Measurements from ENCODE around the gene MTG1. TPM values are rescaled to one million over a fixed set of nuclear protein-coding genes. Genes with fewer than 3 reads are reported as not detected.
A peak's percentile ranks its signal among the peaks of the same experiment; 100 is the strongest.

The MTG1 gene
- total and polyA plus RNA-seq, 10 of the 15 experiments (the other 5 are each of a cell fraction or from before 2014, with no cell fraction given), result 6.2 to 104 (median 62.5) TPM

DNA sequence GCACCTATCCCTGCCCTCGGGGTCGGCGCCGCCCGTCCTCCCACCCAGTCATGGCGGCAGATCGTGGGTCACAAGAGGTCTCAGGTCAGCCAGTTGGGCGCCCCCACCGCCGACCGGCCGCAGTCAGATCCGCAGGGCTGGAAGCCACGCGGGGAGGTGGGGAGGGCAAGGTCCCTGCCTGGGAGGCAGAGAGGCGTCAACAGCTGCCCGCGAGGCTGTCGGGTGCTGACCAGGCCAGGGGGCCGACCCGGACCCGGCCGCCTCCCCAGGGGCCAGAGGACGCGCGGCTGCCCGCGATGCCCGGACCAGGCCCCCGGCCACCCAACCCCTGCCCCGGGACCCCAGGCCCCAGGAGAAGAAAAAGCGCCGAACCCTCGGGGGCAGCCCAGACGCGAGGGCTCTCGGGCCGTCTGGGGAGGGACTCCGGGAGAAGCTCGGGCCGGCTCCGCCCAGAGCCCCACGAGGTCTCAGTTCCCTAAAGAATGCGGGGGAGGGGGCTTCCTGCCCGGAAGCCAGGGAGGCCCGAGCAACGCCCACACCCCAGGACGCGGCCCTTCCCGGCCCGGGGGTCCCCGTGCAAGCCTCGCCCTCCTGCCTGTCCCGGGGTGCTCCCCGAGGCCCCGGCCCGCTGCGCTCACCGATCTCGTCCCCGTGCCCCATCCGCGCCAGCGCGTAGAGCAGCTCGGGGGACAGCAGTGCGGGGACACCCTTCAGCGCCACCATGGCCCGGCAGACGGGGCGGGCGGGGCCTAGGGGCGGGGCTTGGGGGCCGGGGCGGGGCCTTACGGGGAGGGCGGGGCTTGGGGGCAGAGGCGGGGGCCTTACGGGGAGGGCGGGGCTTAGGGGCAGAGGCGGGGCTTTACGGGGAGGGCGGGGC, 36.4 kb upstream of the MTG1 start, which contains the start of gene FUOM (continued):
- TF ChIP-seq, protein P1, sequence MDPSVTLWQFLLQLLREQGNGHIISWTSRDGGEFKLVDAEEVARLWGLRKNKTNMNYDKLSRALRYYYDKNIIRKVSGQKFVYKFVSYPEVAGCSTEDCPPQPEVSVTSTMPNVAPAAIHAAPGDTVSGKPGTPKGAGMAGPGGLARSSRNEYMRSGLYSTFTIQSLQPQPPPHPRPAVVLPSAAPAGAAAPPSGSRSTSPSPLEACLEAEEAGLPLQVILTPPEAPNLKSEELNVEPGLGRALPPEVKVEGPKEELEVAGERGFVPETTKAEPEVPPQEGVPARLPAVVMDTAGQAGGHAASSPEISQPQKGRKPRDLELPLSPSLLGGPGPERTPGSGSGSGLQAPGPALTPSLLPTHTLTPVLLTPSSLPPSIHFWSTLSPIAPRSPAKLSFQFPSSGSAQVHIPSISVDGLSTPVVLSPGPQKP (IDR thresholded peaks at IDR 0.05; ENCODE audit: low read depth, low read length), result peak; percentile 49; the same call in 1 of the 2 replicates
- TF ChIP-seq, protein P2, sequence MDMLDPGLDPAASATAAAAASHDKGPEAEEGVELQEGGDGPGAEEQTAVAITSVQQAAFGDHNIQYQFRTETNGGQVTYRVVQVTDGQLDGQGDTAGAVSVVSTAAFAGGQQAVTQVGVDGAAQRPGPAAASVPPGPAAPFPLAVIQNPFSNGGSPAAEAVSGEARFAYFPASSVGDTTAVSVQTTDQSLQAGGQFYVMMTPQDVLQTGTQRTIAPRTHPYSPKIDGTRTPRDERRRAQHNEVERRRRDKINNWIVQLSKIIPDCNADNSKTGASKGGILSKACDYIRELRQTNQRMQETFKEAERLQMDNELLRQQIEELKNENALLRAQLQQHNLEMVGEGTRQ (IDR thresholded peaks at IDR 0.05; ENCODE audit: borderline replicate concordance, low read depth, low read length), result no peak
- no peak for TF ChIP-seq RBBP5 (conservative IDR thresholded peaks at IDR 0.05)
- 0 out of 2 replicates have a peak, but pooled peaks have one; percentile 31 for TF ChIP-seq MEF2A (IDR thresholded peaks at IDR 0.05; ENCODE audit: insufficient read depth, low read depth, low read length)
- TF ChIP-seq FOS (IDR thresholded peaks at IDR 0.05; ENCODE audit: borderline replicate concordance, extremely low read depth, insufficient read length), result no peak
- TF ChIP-seq ZSCAN29 (IDR thresholded peaks at IDR 0.05), result no peak
- TF ChIP-seq JUND (IDR thresholded peaks at IDR 0.05; ENCODE audit: low read depth, low read length), result no peak
- TF ChIP-seq RAD51 (IDR thresholded peaks at IDR 0.05), result no peak
- no peak for TF ChIP-seq RCOR1 (conservative IDR thresholded peaks at IDR 0.05; ENCODE audit: low read depth, low read length)
- TF ChIP-seq MTA2 (IDR thresholded peaks at IDR 0.05; ENCODE audit: low read depth), result no peak
- no peak for TF ChIP-seq KAT2A (conservative IDR thresholded peaks at IDR 0.05; ENCODE audit: control insufficient read depth, low read depth, low read length)
- no peak for TF ChIP-seq POLR2AphosphoS2 (IDR thresholded peaks at IDR 0.05; ENCODE audit: low read depth, low read length)
- TF ChIP-seq, protein P3, sequence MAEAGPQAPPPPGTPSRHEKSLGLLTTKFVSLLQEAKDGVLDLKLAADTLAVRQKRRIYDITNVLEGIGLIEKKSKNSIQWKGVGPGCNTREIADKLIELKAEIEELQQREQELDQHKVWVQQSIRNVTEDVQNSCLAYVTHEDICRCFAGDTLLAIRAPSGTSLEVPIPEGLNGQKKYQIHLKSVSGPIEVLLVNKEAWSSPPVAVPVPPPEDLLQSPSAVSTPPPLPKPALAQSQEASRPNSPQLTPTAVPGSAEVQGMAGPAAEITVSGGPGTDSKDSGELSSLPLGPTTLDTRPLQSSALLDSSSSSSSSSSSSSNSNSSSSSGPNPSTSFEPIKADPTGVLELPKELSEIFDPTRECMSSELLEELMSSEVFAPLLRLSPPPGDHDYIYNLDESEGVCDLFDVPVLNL (IDR thresholded peaks at IDR 0.05; ENCODE audit: low read depth, low read length), result no peak
- TF ChIP-seq BCL11A (IDR thresholded peaks at IDR 0.05; ENCODE audit: low read depth, low read length), result no peak
- no peak for TF ChIP-seq NRF1 (conservative IDR thresholded peaks at IDR 0.05; ENCODE audit: low read depth, low read length)
- TF ChIP-seq ZNF384 (IDR thresholded peaks at IDR 0.05; ENCODE audit: borderline replicate concordance, low read depth, low read length), result no peak
- peak; percentile 74 for TF ChIP-seq SPI1 (IDR thresholded peaks at IDR 0.05; ENCODE audit: borderline replicate concordance, insufficient read depth, low read depth, low read length)
- TF ChIP-seq PML (IDR thresholded peaks at IDR 0.05; ENCODE audit: low read length), result no peak
- TF ChIP-seq EZH2 (IDR thresholded peaks at IDR 0.05; ENCODE audit: borderline replicate concordance, control insufficient read depth, low read depth, low read length), result no peak
- TF ChIP-seq, protein P4, sequence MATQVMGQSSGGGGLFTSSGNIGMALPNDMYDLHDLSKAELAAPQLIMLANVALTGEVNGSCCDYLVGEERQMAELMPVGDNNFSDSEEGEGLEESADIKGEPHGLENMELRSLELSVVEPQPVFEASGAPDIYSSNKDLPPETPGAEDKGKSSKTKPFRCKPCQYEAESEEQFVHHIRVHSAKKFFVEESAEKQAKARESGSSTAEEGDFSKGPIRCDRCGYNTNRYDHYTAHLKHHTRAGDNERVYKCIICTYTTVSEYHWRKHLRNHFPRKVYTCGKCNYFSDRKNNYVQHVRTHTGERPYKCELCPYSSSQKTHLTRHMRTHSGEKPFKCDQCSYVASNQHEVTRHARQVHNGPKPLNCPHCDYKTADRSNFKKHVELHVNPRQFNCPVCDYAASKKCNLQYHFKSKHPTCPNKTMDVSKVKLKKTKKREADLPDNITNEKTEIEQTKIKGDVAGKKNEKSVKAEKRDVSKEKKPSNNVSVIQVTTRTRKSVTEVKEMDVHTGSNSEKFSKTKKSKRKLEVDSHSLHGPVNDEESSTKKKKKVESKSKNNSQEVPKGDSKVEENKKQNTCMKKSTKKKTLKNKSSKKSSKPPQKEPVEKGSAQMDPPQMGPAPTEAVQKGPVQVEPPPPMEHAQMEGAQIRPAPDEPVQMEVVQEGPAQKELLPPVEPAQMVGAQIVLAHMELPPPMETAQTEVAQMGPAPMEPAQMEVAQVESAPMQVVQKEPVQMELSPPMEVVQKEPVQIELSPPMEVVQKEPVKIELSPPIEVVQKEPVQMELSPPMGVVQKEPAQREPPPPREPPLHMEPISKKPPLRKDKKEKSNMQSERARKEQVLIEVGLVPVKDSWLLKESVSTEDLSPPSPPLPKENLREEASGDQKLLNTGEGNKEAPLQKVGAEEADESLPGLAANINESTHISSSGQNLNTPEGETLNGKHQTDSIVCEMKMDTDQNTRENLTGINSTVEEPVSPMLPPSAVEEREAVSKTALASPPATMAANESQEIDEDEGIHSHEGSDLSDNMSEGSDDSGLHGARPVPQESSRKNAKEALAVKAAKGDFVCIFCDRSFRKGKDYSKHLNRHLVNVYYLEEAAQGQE (IDR thresholded peaks at IDR 0.05; ENCODE audit: low read depth, low read length), result no peak
- TF ChIP-seq POLR2AphosphoS5 (IDR thresholded peaks at IDR 0.05; ENCODE audit: low read length), result peak; percentile 49; the same call in 1 of the 2 replicates
- no peak for TF ChIP-seq ZNF217 (IDR thresholded peaks at IDR 0.05)
